Activated CD4-positive, alpha-beta T cell treated with anti-CD3 and anti-CD28 coated beads for 4 hours (primary cell): ENCODE data around the gene WNT9B.

Source experiments
- DNase-seq, 2 donors: peaks; one replicate each; pipeline ENCODE4 v3.0.0-alpha.2; 2020

Gene WNT9B, protein sequence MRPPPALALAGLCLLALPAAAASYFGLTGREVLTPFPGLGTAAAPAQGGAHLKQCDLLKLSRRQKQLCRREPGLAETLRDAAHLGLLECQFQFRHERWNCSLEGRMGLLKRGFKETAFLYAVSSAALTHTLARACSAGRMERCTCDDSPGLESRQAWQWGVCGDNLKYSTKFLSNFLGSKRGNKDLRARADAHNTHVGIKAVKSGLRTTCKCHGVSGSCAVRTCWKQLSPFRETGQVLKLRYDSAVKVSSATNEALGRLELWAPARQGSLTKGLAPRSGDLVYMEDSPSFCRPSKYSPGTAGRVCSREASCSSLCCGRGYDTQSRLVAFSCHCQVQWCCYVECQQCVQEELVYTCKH

DNA sequence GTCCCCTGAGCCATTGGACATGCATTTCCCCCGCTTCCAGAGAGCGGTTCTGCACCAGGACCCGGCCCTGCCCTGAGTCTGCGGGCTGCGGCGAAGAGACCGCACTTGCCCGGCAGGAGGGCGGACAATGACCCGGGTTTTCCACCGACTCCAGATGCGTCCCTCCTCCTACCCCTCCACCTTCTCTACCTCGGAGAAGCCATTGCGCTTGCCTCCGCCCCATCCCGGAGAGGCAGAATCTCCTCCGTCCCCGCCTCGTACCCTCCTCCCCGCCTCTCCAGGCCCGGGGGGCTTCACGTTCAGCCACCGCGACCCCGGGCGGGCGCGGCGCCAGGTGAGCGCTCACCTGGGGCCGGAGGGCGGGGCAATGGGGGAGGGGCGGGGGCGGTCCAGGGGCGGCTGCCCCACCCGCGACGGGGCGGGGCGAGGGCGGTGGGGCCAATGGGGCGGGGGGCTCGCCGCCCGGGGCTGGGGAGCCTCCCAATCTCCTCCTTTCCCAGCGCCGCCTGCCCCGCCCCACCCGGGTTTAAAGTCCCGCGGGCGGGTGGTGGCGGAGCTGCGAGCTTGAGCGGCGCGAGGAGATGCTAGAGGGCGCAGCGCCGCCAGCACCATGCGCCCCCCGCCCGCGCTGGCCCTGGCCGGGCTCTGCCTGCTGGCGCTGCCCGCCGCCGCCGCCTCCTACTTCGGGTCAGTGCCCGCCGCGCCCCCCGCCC, at the start of gene WNT9B:
WNT9B (plus strand) TSS at position 555 of the 713 bp plus-strand sequence; CDS start at position 611, 56 bp downstream.
- DNase-seq: peak in 1 of 2 donors; percentile 6

DNA sequence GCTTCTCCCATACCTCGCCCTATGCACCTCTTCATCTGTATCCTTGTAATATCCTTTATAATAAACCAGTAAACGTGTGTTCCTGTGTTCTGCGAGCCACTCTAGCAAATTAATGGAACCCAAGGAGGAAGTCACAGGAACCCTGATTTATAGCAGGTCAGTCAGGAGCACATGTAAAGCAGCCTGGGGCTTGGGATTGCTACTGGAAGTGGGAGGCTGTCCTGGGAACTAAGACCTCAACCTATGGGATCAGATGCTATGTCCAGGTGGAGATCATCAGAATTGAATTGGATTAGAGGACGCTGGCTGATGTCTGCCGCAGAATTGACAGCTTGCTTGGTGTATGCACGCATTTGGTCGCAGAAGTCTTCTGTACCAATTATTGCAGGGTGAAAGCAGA, 48.6 kb upstream of the WNT9B start:
- no peak for DNase-seq

DNA sequence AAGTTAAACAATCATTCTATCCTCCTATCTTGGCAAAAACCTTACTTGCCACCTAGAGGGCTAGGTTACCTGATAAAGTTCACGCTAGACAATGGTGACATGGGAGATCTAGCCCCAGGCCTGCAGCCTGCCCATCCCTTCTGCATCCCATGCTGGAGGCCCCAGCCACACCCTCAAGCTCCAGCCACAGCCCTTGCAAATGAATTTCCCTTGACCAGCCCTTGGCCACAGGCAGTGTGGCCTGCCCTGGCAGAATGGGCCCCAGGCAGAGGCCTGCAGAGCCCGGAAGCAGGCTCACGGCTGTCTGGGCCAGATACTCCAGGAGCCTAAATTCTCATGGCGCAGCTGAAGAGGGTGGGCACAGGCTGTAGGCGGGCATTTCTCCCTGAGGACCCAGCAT, 47.8 kb upstream of the WNT9B start:
- DNase-seq: no peak

DNA sequence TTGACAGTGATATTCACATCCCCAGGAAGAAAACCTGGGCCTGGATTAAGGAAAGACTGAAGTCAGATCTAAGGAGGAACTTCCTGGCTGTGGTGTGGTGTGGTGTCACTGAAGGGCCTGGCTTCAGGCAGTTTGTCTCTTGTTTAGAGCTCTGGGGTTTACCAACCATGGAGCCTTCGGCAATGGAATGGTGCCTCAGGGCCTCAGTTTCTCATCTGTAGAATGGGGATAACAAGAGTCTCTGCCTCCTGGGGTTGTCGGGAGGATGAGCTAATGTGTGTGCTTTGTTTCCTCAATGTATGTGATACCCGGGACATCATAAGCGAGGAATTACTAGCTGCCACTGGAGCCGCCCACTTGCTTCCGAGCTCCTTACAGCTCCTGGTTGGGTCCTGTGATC, 45.6 kb upstream of the WNT9B start:
- no peak for DNase-seq

DNA sequence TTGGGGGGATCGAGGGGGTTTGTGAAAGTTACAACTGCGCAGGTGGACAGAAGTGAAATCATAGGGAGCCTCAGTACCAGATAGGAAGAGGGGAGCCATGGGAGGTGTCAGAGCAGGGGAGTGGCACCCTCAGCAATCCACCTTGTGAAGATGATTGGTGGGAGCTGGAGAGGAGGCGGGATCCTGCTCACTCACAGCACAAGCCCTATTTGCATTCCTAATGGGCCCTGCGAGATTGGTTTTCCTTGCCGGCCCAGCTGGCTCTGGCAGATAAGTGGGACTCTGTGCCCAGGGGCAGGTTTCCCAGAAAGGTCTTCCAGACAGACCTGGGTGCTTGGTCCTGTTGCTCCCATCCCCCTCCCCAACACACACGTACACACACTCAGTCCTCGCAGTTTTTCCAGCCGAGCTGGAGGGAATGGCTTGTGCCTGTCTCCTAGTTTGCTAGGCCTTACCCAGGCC, 42.2 kb upstream of the WNT9B start:
- DNase-seq: no peak

DNA sequence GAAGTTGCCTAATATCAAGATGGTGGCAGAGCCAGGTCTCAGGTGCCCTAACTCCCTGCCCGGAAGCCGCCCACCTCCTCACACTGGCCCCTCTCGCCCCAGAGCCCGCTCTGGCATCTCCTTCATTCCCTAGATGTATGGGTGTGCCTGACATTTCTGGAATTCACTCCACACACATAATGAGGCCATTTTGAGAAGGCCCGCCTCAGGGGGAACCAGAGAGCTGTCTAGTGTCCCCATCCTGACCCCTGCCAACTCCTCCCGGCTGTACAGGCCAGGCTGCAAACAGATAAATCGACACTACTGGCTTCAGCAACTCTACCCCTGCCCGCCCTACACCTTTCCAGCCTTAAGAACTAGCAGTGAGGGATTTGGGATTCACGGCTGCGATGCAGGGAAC, 40.5 kb upstream of the WNT9B start:
- no peak for DNase-seq

DNA sequence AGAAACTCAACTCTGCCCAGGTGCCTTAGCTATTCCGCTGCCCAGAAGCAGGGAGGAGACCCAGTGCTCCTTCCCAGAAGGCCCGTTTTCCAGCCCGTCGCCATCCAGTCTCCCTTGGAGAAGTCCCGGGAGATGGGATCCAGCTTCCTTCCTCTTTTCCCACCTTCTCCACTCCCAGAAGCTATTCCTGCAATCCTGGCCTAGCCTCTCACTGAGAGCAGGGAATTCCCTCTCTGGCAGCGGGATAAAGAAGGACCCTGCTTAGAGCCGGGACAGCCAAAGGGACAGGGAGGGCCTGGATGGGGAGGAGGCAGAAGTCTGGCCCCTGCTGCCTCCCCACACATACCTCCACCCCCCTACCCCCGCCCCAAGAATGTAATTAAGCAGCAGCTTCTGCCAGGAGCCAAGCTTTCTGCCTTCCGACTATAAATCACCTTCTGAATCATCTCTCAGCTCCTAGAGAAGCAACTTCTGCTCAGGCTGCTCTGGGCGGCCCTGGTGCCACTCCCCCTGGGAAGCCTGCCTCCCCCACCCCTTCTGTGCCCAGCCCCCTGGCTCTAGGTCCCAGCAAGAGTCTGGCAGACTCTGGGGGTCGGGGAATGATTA, 39.3 kb upstream of the WNT9B start:
- DNase-seq: no peak

DNA sequence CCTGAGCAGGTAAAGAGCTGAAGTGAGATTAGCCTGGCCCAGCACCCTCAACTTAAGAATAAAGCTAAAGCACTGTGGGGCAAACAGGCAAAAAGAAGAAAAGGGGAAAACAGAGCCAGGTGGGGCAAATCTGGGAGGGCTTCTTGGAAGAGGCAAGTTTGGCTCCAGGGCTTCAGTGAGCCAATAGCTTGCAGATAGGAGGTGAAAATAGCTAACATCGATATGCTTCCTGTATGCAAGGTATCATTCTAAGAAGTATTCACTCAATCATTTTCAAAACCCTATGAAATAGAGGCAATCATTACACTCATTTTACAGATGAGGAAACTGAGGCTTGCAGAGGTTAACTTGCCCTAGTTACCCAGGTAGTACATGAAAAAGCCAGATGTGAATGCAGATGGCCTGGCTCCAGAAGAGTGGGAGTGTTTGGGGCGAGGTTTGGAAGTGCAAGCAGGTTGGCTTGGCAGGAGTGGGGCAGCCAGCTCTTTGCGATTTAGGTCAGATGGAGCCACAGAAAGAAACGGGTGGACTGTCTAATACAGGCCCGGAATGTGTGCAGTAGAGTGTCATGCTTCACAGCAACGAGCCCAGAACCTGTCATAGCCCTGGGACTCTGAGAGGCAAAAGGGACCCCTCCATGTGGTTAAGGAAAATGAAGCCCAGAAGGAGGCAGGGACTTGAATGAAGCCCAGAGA, 38.6 kb upstream of the WNT9B start:
- no peak for DNase-seq

DNA sequence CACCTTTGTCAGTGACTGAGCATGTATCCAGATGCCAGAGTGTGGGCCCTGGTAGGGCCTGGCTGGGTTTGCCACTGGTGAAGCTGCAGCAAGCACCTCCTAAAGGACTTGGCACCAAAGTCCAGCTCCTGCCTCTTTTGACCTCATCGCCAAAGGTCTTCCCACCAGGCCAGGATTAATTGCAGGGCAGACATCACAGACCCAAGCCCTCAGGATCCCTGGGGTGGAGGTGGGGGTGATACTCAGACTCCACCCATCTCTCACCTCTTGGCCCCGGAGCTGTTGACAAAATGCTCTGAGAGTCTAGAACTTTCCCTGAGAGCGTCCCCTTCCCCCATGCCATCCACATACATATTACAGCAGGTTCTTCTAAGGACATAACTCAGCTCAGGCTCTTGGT, 37.5 kb upstream of the WNT9B start:
- DNase-seq: no peak

DNA sequence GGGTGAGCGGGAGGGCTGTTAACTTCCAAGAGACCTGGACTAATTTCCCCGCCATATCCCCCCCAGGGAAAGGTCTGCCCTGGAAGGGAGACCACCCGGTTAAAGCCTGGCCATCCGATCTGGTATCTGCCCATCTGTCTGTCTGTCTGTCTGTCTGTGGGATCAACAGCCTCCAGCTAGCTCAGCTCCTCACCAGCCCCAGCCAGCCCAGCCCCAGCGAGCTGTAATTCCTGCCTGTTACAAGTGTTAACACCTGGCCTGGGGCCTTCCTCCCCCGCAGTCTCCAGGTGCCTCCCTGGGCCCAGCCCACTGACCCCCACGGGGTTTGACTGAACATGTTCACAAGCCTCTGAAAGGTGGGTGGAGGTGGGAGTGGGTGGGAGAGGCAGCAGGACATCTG, 36.9 kb upstream of the WNT9B start:
- no peak for DNase-seq

DNA sequence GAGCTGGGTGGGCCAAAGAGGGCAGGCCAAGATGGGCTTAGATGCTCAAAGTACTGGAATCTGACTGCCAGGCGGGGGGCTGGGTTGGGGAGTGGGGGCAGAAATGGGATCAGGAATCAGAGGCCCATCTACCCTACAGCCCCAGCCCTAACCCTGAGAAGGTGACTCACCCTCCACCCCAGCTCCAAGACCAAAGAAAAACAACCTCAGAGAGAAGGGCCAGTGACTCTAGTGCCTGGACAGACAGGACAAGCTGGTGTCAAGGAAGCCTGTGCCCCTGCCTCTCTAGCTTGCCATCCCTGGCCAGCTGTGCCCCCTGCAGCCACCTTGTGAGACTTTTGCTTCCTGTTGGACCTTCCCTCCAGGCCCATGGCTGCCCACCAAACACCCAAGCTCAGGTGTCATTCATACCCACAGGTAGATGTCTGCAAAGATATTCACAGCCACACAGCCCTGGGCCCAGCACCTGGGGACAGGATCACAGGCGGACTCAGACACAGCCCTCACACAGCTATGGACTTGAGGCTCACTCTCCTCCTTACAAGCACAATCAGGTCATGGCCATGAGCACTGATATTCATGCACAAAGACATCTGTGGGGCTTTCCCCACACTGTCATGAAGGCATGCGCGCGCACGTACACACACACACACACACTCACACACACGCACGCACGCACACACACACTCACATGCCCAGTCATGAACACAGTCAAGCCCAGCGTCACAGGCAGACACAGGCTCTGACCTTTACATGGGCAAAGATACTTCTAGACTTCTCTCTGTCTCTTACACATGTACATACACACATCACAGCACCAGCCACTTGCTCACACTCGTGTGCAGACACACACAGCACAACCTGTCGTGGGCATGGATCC, 35.7 kb upstream of the WNT9B start:
- DNase-seq: no peak

DNA sequence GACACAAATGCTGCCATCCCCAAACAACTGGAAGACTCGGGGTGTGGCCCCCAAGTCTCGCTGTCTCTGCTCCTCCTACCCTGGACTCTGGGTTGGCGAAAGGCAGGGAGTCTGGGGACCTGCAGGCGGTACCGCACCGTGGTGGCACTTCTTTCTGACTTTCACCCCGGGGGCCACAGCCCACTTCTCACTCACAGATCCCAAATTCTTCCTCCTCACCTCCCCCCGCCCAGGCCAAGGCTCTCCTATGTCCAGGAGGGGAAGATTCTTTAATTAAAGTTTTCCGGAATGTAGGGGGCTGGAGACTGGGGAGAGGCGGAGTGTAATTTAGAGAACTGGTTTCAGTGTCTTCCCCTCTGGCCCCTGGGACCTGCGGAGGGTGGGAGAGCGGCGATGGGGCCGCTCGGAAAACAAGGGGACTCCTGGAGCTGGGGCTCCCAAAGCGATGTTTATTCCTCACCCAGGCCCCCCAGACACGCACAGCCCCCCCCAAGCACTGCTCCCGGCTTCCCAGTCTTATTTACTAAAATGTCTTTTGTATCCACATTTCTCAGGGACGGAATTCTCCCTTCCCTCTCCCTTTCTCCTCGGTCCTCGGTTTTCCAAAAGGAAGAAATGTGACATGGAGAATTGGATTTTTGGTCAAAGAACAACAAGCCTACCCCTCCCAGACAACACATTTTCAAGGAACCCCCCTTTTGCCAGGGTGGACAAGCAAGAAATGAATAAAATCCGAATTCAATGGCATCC, 34.1 kb upstream of the WNT9B start:
- no peak for DNase-seq

DNA sequence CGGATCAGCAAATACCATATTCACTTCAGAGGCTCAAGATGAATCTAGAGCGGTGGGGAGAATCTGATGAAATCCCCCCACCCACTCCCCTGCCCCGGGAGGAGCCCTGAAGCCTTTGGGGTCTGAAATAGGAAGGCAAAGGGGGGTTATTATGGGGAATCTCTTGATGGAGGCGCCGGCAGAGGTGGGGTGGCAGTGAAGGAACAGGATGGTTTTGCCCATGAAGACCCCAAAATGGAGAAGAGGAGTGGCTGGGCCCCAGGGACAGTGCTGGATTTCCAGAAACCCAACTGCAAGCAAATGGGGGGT, 33.5 kb upstream of the WNT9B start:
- no peak for DNase-seq

DNA sequence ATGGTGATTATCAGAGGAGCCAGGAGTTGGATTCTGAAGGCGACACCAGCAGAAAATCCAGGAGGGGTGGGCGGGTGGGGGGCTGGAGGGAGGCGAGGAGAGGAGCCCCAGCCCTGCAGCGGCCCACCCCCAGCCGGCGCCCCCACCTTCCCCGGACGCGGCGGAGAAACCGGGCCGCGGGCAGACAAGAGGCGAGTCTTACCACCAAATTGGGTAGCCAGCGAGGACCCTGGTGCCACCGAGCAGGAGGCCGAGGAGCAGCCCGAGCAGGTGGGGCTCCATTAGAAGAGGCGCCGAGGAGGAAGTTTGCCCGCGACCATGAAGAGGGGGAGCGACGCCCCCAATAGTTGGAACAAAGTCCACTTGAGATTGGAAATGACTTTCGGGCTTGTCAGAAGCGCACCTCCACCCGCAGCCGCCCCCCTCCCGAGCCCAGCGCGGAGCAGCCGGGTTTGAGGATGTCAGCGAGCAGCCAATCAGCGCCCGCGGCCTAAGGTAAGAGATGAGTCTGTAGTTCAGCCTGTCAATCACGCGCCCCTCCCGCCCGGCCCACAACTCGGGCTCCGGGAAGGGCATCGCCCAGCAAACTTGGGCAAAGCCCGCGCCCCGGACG, 33.0 kb upstream of the WNT9B start, which contains the start of gene WNT3:
WNT3 (minus strand) TSS at position 377 of the 613 bp plus-strand sequence; CDS start at position 282, 95 bp downstream.
- DNase-seq: peak; percentile 51 to 59

DNA sequence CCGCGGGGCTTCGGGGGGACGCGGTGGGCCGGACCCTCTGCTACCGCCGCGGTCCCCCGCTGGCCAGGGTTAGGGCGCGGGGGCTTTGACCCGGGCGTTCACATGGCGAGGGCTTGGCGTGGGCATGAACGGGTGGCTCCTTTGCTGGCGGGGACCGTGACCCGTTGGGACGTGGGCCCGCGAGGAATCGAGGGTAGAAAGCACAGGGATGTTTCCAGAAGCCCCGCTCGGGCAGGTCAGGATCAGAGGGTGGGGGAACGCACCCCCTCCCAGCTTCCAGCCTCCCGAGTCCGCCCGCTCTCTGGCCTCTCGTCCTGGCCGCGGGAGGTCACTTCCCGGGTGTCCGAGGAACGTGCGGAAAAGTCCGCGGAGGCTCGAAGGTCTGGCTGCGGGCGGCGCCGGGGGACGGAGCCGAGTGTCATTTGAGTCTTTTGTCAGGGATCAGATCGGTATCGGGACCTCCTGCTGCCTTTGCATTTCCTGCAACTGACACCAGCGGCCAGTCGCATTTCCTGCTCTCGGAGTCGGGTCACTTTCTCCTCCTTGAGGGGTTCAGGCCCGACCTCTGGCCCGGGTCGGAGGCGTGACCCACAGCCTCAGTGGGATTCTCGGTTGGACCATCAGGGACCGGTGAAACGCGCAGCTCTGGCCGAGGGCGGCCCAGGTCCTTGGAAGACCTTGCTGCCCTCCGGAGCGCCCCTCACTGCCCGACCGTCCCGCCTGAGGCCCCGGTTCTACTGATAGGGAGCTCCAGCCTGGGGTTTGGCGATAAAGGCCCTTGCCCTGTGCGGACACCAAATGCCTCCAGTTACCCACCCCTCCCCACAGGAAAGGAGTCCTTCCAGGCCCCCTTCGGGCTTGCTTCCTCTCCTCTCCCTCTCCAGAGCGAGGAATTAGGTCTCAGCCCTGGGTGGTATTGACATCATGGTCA, 32.2 kb upstream of the WNT9B start:
- DNase-seq: no peak

DNA sequence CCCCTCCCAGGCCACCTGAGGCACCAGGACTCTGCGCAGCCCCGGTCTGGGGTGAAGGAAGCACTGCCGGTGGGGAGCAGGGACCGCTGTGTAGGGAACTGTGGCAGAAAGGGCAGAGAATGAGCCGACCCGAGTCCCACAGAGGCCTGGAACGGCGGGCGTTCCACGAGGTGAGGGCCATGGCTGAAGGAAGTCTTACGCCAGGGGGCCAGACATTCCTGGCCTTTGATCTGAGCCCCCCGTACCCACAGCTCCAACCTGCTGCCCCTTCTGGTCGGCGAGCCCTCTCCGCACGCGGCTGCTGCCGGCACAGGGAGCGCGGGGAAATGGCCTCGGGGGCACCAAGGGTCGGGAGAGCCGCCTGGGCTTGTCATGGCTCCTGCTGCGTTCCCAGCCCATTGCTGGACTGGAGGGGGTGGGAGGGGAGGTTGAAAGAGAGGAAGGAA, 31.5 kb upstream of the WNT9B start:
- DNase-seq: no peak

DNA sequence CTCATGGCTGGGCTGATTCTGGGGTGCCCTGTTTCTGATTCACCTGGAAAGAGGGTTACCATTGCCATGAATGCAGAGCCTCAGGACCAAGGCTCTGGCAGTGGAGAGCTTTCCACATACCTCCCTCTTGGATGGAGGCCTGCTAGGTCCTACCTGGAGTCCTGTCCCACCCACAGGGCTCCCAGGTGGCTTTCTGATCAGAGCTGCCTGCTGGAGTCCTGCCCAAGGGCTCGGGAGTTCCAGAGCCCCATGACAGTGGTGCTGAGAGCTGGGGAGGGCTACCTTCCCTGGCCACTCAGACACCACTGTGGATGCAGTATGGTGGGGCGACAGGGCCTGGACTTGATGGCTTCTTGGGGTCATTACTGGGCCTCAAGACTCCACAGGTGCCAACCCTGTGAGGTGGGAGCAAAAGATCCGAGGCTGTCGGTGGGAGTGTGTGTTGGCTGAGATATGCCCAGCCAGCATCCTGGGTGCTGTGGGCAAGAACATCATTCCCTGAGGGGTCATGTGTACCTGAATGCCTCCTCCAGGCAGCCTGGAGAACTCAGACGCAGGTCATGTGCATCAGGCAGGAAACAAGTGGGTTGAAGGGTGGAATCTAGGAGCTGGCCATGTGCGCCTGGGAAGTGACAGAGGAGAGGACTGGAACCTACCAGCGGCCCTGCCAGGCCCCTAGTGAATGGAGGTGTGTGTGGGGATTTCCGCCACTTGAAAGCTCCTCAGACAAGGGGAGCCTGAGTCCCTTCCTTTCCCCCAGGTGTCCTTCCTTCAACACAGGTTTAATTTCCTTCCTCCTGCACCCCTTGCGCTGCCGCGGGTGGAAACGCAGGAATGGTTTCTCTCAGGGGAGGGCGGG, 30.6 kb upstream of the WNT9B start:
- DNase-seq: no peak

DNA sequence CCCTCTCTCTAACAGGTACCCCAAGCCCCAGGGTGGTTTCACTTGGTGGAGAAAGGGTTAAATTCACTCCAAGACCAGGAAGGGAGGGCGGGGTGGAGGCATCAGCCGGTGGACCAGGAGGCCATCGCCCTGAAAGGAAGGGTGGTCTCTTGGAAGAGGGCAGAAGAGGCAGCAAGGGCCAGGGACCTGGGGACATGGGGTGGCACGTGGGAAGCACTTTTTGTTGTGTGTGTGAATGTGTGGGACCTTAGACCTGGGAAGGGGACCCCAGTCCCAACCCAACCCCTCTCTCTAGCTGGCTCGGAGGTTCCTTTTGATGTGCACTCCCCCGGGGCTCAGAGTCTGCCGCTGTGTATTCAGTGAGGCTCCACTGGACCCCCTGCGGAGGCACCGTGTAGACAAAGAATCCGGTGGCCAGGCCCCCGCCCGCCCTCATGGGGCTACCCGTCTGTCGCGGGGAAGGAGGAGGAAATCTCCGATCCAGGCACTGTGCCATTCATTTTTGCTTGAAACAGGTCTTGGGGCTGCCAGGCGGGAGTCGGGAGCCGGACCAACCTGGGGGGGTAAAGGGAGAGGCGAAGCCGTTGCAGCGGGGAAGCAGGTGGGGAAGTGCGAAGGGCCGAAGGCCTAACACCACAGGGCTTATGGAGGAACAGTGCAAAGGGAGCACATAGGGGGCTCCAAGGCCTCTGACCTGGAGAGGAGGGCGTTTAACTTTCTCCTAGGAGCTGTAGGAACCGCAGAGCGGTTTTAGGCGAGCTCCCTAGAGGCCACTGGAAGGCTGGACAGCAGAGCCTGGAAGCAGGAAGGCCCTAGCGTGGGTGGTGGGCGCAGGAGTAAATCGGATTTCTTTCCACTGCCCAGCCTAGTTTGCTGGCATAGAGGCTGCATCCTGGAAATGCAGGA, 29.6 kb upstream of the WNT9B start:
- no peak for DNase-seq
